Fibroblast of lung (primary cell): ENCODE results near the gene TRPM4.

Source experiments
- EZH2 ChIP-seq: IDR thresholded peaks from 2 replicates; pipeline ENCODE4 v1.5.1; 2012; ENCODE audit warnings: low read length, control low read depth, mild to moderate bottlenecking; ENCODE audit errors: missing control alignments
- TF ChIP-seq, protein P1 (sequence below), 2 donors: IDR thresholded peaks in 1 of 2; conservative IDR thresholded peaks in 1 of 2; 1 replicate in 1 of 2; 2 replicates in 1 of 2; pipeline ENCODE4 v1.5.1; 2011 to 2012; ENCODE audit warnings: low read length in 2 of 2, control low read depth in 1 of 2, inconsistent platforms in 1 of 2, low read depth in 1 of 2, mild to moderate bottlenecking in 1 of 2

DNA sequence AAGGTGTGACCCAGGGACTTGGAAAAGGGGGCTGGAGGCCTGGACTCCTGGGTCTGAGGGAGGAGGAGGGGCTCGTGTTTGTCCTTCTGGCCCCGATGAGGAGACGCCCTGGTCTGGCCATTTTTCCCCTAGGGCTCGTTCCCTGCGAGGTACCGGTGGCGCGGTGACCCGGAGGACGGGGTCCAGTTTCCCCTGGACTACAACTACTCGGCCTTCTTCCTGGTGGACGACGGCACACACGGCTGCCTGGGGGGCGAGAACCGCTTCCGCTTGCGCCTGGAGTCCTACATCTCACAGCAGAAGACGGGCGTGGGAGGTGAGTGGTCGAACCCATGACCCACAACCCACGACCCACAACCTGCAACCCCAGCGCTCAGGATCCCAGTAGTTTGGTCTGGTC is 10.8 kb downstream of the TRPM4 start:
- TF ChIP-seq, protein P1, sequence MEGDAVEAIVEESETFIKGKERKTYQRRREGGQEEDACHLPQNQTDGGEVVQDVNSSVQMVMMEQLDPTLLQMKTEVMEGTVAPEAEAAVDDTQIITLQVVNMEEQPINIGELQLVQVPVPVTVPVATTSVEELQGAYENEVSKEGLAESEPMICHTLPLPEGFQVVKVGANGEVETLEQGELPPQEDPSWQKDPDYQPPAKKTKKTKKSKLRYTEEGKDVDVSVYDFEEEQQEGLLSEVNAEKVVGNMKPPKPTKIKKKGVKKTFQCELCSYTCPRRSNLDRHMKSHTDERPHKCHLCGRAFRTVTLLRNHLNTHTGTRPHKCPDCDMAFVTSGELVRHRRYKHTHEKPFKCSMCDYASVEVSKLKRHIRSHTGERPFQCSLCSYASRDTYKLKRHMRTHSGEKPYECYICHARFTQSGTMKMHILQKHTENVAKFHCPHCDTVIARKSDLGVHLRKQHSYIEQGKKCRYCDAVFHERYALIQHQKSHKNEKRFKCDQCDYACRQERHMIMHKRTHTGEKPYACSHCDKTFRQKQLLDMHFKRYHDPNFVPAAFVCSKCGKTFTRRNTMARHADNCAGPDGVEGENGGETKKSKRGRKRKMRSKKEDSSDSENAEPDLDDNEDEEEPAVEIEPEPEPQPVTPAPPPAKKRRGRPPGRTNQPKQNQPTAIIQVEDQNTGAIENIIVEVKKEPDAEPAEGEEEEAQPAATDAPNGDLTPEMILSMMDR (conservative IDR thresholded peaks at IDR 0.05 in 1 of 2, IDR thresholded peaks at IDR 0.05 in 1 of 2; ENCODE audit: low read depth in 1 of 2, low read length in 2 of 2) = no peak
- TF ChIP-seq EZH2 = no peak
